CD4-positive, alpha-beta T cell treated with Interleukin-2 at 100 ng/mL for 4 hours (primary cell): ENCODE results near the gene STRBP.
A peak's percentile ranks its signal among the peaks of the same experiment; 100 is the strongest.

ENCODE experiments used
- DNase-seq: peaks from one replicate; pipeline ENCODE4 v3.0.0-alpha.2; 2020; ENCODE audit warnings: low spot score

Gene STRBP

DNA sequence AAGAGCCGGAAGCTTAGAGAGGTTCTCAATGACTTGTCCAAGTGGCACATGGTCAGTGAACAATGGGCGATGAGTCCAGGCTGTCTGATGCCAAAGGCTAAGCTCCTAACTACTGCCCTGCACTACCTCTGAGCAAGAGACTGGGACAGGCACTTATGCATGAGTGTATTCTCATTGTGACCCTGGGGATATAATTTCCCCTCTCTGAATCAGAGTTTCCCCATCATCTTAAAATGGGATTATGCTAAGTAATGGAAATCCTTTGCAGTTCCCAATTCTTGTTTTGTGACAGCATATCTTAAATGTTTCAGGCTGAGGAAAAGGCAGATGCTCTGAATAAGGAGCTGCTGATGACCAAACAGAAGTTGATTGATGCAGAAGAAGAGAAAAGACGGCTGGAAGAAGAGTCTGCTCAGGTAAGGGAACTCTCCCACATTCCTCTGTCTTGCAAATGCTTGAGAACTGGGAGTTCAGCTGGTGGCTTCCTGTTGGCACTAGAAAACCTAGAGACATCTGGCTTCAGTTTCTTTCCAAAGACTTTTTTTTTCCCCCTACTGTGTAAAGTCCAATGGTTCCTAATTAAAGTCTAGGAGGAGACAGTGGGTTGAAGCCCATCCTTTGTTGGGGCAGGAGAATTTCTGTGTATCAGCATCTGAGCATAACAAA, 170.8 kb downstream of the STRBP start:
- DNase-seq, result no peak

- no peak for DNase-seq
Observed at GRCh38 chr9:123096987-123097386, 171.4 kb downstream of the STRBP start.

- no peak for DNase-seq
Observed at GRCh38 chr9:123093141-123093540, 175.2 kb downstream of the STRBP start.

DNA sequence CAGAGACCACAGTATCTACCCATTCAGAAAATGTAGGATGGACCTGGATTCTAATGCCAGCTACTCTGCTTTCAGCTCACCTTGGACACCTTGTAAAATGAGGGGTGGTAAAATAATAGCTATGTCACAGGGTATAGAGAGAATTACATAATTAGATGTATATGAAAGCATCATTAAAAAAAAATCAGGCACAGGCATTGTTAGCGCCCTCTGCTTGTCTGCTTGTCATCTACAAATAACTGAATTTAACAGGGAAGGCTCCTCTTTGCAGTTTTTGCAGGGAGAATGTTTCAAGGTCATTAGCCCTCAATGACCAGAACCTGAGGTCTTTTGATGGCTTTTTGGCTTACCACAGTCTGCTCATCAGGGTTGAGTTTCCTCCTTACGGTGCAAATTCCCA, 176.9 kb downstream of the STRBP start:
- no peak for DNase-seq

- no peak for DNase-seq
Observed at GRCh38 chr9:123090956-123091355, 177.4 kb downstream of the STRBP start.

- no peak for DNase-seq
Observed at GRCh38 chr9:123090198-123090896, 178.0 kb downstream of the STRBP start.

DNA sequence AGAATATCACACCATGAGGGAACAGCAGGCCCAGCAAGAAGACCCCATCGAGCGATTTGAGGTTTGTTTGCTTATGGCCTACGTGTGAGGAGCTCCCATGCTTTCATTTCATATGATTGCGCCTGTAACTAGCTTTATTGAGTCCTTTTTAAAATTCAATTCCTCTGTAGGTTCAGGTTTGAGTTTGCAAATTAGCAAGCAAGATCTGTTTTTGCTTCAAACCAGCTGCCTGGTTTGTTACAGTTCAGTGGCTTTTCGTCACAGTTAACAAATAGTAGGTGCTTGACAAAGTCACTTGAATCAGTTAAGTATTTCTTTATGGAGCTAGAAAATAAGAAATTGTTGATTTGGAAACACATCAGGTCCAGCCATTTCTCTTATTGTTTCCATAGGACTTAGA, 178.6 kb downstream of the STRBP start:
- no peak for DNase-seq

DNA sequence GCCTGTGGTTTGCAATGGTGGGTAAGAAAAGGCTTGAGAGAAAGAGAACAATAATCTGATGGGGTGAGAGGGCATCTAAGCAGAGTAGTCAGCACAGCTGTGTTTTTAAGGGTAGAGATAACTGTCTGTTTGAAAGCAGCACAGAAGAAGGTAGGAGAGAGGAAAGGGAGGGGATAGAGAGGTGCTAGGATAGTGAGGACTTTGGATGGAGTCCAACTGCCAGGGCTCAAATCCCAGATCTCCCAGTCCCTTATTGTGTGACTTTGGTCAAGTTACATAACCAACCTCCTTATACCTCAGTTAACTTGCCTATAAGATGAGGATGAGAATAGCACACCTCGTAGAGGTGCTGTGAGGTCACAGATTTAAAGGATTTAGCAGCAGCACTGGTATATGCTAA, 179.3 kb downstream of the STRBP start:
- DNase-seq, result no peak

- DNase-seq, result no peak
Observed at GRCh38 chr9:123087359-123087888, 181.0 kb downstream of the STRBP start.

DNA sequence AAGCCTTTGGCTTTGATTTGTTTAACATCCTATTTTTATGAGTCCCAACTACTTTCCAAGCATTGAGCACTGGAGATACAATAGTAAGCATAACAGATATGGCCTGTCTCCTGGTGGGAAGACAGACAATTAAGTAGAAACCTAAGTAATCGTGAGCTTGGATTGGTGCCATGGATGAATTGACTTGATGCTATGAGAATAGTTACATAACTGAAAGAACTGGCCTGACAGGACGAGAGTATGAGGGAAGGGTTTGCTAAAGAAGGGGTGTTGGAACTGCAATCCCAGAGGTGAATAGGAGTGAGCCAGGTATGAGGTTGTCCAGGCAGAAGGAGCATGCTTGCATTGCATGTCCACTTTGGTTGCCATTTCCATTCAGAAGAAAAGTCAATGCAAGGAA, 182.5 kb downstream of the STRBP start:
- no peak for DNase-seq

- no peak for DNase-seq
Observed at GRCh38 chr9:123084256-123084655, 184.1 kb downstream of the STRBP start.

- DNase-seq, result no peak
Observed at GRCh38 chr9:123083680-123084079, 184.7 kb downstream of the STRBP start.

DNA sequence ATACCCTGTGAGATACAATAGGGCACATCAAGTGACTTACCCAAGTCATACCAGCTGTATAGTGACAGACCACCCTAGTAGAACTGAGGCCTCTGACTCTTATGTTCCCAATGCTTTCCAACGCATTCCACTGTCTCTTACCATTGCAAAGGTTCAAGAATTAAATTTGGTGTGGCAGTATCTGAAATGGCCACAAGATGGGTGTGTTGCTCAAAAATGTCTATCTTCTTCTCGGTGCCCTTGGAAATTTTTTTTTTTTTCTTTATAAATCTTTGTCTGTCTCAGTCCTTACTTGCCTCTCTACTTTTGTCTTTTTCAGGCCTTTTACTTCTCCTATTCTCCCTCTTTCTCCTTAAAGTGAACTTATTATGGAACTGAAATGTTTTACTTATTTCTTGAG, 186.6 kb downstream of the STRBP start:
- peak; percentile 3 for DNase-seq

- DNase-seq, result no peak
Observed at GRCh38 chr9:123080444-123080843, 187.9 kb downstream of the STRBP start.

DNA sequence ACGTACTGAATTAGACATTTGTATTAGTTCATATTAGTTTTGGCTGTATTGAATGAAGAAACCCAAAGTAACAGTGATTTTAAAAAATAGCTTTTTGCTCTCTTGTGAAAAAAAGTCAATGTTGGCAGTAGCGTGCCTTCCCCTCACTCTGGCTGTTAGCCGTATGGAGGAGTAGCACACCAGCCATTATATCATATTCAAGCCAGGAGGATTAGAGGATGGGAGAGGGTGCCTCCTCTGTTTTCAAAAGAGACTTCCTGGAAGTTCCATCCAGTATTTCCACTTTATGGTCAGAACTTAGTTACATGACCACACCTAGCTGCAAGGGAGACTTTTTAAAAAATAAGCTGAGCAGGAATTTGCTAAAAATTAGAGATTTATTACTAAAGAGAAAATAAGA, 193.8 kb downstream of the STRBP start:
- DNase-seq, result no peak

GRCh38 chr9:123073991-123074422, 194.4 kb downstream of the STRBP start:
- no peak for DNase-seq

- DNase-seq, result no peak
Observed at GRCh38 chr9:123073441-123073840, 194.9 kb downstream of the STRBP start.

- no peak for DNase-seq
Observed at GRCh38 chr9:123072407-123072995, 195.9 kb downstream of the STRBP start.
